GM18868 (cell line): ENCODE results near the gene DIP2C.
"Not testable (repeated sequence)": the region's sequence is repeated elsewhere in the genome, so short reads cannot be mapped to it uniquely, and the experiment has no call there.

ENCODE experiments used
- ATAC-seq: cut with Tn5 transposase; IDR thresholded peaks from one replicate; pipeline ENCODE4 v1.9.1; 2021; ENCODE audit warnings: mild to moderate bottlenecking, moderate library complexity; ENCODE audit not compliant: unreplicated experiment

Gene DIP2C

DNA sequence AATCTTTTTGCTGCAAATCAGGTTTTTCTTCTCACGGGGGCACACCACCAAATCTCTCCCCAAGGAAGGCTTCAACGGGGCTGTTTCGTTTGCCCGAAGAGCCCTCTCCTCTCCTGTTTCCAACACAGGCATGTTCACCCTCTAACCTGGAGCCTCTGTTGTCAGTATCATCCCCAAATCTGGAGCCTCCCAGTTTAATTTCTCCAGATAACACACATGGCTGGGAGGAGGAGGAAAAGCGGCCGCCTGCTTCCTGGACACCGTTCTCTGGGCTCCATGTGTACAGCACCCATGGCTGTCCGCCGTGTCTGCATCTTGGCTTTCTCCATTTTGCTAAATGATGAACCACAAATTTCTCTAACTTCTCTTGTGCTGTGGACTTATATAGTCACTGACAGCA is 214.5 kb downstream of the DIP2C start:
- no peak for ATAC-seq

DNA sequence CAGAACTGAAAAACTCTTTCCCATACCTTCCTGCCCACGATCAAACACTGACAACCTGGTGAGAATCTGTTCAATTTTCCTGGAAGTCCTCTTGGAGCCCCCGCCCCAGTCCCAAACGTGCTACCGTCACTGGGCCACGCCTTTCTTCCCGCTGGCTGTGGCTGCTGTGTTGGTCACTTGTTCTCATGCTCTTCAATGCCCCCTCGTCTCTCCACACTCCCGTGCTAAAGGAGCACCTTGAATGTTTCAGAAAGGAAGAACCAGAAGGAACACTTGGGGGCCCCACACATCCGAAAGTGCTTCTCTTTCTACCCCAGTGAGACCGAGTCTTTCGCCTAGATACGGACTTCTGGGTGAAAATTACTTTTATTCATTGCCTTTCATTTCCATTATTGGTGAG is 215.1 kb downstream of the DIP2C start:
- ATAC-seq = no peak

DNA sequence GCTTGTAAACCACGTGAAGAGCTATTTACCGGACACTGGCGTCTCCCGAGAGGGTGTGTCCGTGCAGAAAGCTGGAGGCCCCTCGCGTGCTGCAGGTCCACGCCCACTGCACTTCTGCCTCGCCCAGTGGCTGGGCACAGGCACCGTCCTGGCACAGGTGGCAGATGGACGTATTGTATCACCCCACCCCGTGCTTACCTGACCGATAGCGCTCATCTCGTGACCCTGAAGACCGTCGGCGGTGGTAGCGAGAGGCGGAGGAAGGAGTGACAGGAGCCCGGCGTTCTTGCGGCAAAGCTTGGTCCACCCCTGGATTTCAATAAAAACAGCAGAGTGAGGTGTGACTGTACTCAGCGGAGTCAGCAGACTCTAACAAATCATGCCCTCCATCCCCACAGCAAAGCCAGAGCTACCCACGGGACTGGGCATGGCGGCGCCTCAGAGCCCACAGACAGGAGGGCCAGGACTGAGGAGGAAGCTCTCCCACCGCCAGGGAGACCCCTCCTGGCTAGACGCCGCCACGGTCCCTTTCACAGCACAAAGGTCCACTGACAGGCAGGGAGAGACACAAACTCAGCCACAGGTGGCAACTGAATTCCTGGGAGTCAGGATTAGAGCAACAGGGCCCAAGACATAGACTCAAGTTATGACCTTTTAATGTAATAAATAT is 217.1 kb downstream of the DIP2C start:
- no peak for ATAC-seq

DNA sequence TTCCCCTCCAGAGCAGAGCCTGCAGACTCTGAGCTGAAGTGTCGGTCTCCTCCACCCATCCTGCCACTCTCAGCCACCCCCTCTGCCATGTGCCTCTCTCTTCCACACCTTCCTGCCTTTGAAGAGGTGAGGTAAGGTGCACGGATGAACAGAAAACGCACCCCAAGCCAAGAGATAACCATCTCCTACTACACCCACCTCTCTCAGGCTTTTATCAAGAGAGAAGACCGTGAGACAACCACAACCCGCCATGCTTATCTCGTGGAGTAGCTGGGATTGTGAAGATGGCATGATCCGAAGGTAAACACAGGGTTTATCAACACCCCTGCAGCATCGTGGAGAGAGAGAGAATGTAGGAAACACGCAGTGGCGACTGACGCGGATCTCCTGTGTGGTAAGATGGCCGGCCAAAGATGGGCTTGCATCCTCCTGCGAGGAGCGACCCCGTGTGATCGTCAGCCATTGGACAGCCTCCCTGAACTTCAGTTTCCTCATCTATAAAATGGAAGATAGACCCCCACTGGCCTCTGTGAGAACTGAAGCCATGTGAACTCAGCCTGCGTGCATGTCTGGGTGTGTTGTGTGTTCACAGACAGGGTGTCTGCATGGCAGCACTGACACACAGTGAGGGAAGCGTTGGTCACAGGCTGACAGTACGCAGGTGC is 219.0 kb downstream of the DIP2C start:
- ATAC-seq = no peak

DNA sequence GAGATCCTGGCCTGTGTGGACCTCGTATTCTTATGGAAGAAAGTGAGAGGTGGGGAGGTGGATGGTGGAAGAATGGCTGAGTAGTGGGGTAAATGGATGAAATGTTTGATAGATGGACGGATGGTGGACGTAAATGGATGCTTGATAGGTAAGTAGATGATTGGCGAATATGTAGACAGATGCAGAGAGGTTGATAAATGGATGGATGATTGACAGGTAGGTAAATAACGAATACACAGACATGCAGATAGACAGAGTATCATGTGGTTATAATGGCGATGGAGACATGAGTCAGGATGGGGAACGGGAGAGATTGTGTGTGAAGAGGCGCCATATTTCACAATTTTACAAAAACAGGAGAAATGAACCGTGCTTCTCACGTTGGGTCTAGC is 219.5 kb downstream of the DIP2C start:
- ATAC-seq = no peak

DNA sequence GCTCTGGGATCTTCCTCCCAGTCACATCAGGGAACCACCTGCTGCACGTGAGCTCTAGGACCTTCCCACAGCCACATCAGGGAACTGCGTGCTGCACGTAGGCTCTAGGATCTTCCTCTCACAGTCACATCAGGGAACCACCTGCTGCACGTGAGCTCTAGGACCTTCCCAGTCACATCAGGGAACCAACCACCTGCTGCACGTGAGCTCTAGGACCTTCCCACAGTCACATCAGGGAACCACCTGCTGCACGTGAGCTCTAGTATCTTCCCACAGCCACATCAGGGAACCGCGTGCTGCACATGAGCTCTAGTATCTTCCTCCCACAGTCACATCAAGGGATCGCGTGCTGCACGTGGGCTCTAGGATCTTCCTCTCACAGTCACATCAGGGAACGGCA is 229.7 kb downstream of the DIP2C start:
- no peak for ATAC-seq

DNA sequence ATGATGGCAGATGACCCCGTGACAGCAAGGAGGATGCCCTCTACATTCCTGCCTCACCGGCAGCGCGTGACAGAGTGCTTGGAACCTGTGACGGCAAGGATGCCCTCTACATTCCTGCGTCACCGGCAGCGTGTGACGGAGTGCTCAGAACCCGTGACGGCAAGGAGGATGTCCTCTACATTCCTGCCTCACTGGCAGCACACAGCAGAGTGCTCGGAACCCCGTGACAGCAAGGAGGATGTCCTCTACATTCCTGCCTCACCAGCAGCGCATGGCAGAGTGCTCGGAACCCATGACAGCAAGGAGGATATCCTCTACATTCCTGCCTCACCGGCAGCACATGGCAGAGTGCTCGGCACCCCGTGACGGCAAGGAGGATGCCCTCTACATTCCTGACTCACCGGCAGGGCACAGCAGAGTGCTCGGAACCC is 231.0 kb downstream of the DIP2C start:
- no peak for ATAC-seq

DNA sequence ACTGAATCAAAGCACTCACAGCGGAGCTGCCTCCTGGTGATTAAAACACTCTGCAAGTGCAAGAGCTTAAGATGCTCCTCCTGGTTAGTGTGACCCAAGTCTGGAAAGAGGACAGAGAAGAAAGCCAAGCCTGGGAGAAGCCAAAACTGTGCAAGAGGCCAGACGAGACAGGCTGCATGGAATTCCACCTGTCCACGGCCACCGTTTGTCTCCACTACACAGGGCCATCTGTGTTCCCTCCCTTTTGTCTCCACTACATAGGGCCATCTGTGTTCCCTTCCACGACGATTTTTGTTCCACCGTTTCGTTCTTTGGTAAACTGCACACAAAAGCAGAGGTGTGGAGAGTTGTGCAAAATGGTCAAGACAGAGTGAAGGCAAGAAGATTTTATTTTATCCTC is 233.0 kb downstream of the DIP2C start:
- ATAC-seq = no peak

GRCh38 chr10:454860-455259 is 234.6 kb downstream of the DIP2C start:
- no peak for ATAC-seq

DNA sequence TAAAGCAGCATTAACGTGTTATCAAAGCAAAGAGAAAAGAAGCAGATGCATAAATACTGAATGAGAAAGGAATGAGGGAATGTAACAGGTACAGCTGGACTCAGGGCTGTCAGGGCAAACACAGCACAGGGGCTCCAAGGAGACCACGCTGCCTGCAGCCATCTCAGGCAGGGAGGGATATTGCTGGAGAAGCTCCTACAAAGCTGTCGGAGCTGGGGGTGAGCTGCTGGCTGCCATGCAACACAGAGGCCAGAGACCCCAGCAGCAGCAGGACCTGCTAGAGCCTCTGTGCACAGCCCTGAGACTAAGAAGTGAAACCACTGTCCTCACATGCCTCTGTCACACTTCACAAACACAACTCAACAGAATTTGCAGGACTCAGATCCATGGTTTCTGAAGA is 235.8 kb downstream of the DIP2C start:
- ATAC-seq = no peak

GRCh38 chr10:452512-453426 is 236.7 kb downstream of the DIP2C start:
- ATAC-seq = no peak

DNA sequence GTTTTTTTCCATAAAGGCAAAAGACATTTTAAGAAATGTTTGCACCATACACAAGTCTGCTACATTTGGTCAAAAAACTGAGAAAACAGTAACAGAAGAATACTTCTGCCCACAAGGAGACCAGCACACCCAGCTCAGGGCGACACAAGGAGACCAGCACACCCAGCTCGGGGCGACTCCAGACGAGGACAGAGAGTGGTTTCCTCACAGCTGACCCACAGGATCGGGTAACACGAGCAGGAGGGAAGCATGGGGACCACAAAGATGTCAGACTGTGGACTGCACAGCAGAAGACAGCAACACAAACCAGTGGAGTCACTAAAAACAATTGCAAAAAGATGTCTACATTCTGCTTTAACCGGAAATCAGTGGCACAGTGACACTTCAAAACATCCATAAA is 237.6 kb downstream of the DIP2C start:
- no peak for ATAC-seq

- ATAC-seq = peak; percentile 99
Observed at GRCh38 chr10:451021-451471, 238.4 kb downstream of the DIP2C start.

GRCh38 chr10:450463-450862 is 239.0 kb downstream of the DIP2C start:
- ATAC-seq = peak; percentile 7

DNA sequence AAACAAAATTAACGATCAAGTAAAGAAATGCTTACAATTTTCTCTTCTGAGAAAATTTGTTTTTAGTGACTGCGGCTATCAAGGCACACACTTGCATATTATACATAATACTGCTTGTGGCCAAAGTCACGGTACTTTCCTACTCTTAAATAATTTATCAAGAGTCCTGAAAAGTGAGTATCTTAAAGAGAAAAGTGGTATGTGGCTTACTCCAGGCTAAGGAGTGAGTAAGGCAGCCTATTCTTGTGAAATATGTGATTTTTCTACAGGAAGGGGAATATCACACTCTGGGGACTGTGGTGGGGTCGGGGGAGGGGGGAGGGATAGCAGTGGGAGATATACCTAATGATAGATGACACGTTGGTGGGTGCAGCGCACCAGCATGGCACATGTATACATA is 240.1 kb downstream of the DIP2C start:
- not testable (repeated sequence) for ATAC-seq

DNA sequence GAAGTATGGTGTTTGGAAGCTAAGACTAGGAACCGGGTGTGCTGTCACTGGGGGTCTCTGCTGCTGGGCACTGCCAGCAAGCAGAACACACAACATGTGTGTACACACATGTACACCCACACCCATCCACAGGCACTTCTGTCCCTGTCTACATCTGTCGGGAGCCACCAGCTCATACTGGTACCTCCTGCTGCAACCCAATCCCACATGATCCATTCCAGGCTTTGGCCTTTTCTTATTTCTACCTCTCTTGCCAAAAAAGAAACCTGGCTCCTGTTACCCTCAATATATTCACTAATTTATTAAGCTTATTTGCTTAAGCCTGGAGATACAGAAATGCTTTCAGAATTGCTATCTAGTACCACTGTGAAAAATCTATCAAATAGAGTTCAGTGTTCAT is 246.0 kb downstream of the DIP2C start:
- no peak for ATAC-seq

GRCh38 chr10:442209-442608 is 247.3 kb downstream of the DIP2C start:
- ATAC-seq = no peak

DNA sequence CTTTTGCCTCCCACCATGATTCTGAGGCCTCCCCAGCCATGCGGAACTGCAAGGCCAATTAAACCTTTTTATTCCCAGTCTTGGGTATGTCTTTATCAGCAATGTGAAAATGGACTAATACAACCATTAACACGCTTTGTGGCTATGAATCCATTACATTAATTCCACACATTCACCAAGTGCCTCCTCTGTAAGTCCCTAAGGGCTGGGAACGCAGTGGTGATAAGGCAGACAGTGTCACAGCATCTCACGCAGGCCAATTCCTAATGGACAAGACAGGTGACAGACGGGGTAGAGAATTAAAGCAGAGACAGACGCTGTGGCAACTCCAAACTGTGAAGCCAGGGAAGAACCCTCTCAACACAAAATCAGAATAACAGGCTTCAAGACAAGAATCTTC is 247.8 kb downstream of the DIP2C start:
- ATAC-seq = no peak

DNA sequence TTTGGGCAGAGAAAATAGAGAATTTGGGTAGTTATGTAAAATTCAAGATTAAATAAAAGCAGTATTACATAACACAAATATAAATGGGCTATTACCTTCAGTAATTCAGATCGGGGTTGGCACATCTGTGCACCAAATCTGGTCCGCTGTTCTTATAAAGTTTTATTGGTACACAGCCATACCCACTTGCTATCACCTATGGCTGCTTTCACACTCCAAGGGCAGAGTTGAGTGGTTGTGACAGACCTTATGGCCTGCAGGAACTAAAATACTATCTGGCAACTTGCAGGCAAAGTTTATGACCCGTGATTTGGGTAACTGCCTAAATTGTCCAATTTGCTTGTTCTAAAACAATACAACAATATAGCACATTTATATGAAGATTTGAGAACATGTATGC is 249.3 kb downstream of the DIP2C start:
- no peak for ATAC-seq

- ATAC-seq = no peak
Observed at GRCh38 chr10:437698-438490, 251.6 kb downstream of the DIP2C start.
